BJ (cell line): ENCODE measurements around the gene GGTLC1. TPM values are rescaled to one million over a fixed set of nuclear protein-coding genes. Genes with fewer than 3 reads are reported as not detected.

ENCODE experiments used
- CTCF ChIA-PET: fragments of 350-600 bp; formaldehyde crosslinking; extraction: SDS; loops from one replicate; lab custom pipeline; 2021; ENCODE audit warnings: antibody characterized with exemption, inconsistent platforms; lab: Yijun Ruan, JAX
- POLR2A ChIA-PET: fragments of 300-600 bp; sonication (Branson Sonifier 250); formaldehyde crosslinking; extraction: SDS; loops from one replicate; lab custom pipeline; 2021; ENCODE audit warnings: antibody characterized with exemption; lab: Charles Lee
- DNase-seq: peaks from one replicate; pipeline ENCODE4 v3.0.0-alpha.2; 2011; ENCODE audit warnings: low read depth
- H3K27me3 ChIP-seq: 2 replicates; pipeline ENCODE4 v1.6.0; 2011; ENCODE audit warnings: low read length; ENCODE audit not compliant: control insufficient read depth, insufficient read depth
- H3K36me3 ChIP-seq: 2 replicates; pipeline ENCODE4 v1.5.1; 2011; ENCODE audit warnings: low read length; ENCODE audit not compliant: control insufficient read depth, insufficient read depth
- H3K4me3 ChIP-seq: 2 replicates; pipeline ENCODE4 v1.5.1; 2011; ENCODE audit warnings: low read depth, mild to moderate bottlenecking, control low read depth, low read length
- CTCF ChIP-seq: IDR thresholded peaks from 2 replicates; pipeline ENCODE4 v1.5.1; 2011; ENCODE audit warnings: low read depth, mild to moderate bottlenecking, control low read depth, inconsistent platforms, low read length, moderate library complexity; ENCODE audit not compliant: insufficient read depth
- polyA plus RNA-seq: library from polyadenylated mRNA; depleted of rRNA; stranded (reverse); fragments of >200 nt; gene quantifications from 2 replicates; pipeline ENCODE4 v1.2.3, GENCODE V29; 2011

The GGTLC1 gene
- polyA plus RNA-seq, 1 experiment, result not detected

- Histone ChIP-seq H3K27me3 (no peaks in the 10 kb centered on the region), H3K4me3 (no peak overlapping the region), H3K36me3 (no peaks in the 10 kb centered on the region)
- no peak for DNase-seq
- TF ChIP-seq CTCF, result no peak
- ChIA-PET POLR2A (no interaction called here), CTCF (no interaction called here)
Measured at GRCh38 chr20:23966298-23966697, 22.3 kb downstream of the GGTLC1 start.

- ChIA-PET CTCF (no interaction called here), POLR2A (no interaction called here)
- DNase-seq, result no peak
- no peaks in the 10 kb centered on the region for H3K36me3 ChIP-seq
- no peaks in the 10 kb centered on the region for H3K27me3 ChIP-seq
- H3K4me3 ChIP-seq, result no peak overlapping the region
- TF ChIP-seq CTCF, result no peak
Measured at GRCh38 chr20:23963941-23964340, 24.6 kb downstream of the GGTLC1 start.

- no peak for DNase-seq
- Histone ChIP-seq H3K4me3 (no peak overlapping the region), H3K27me3 (no peaks in the 10 kb centered on the region), H3K36me3 (no peaks in the 10 kb centered on the region)
- CTCF ChIA-PET, result no interaction called here
- POLR2A ChIA-PET, result no interaction called here
- no peak for TF ChIP-seq CTCF
Measured at GRCh38 chr20:23962272-23962671, 26.3 kb downstream of the GGTLC1 start.

DNA sequence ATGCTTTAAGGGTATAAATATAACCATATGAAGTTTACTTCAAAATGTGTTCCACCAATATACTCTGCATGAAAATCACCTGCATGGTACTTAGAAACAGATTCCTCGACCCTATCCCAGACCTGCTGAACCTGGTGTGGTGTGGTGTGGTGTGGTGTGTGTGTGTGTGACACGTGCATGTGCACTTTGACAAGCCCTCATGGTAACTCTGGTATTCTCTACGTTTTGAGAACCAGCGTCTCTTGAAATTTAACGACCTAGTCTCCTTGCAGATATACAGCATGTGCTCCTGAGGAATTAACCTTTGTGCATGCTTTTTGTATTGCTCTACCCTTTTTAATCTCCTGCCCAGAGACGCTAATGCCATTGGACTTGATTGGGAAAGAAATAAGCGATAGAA lies 29.5 kb downstream of the GGTLC1 start:
- no peaks in the 10 kb centered on the region for H3K27me3 ChIP-seq
- TF ChIP-seq CTCF, result no peak

GRCh38 chr20:23955896-23956295 lies 32.7 kb downstream of the GGTLC1 start:
- CTCF ChIA-PET, result no interaction called here
- TF ChIP-seq CTCF, result no peak

More for the DNA sequence above, 29.5 kb downstream of the GGTLC1 start:
- H3K36me3 ChIP-seq, result no peaks in the 10 kb centered on the region
- no peak for DNase-seq
- H3K4me3 ChIP-seq, result no peak overlapping the region
- ChIA-PET CTCF (no interaction called here), POLR2A (no interaction called here)

More at GRCh38 chr20:23955896-23956295, 32.7 kb downstream of the GGTLC1 start:
- Histone ChIP-seq H3K36me3 (no peaks in the 10 kb centered on the region), H3K4me3 (no peak overlapping the region), H3K27me3 (no peaks in the 10 kb centered on the region; the same call in 1 of the 2 replicates)
- POLR2A ChIA-PET, result no interaction called here
- no peak for DNase-seq
